Fibroblast of lung (primary cell): Measurements from ENCODE around the gene WDR93. TPM values are rescaled to one million over a fixed set of nuclear protein-coding genes. Genes with fewer than 3 reads are reported as not detected.

Experiments used
- DNase-seq, 2 donors: peaks; one replicate each; pipeline versions ENCODE4 v3.0.0 to v3.0.0-alpha.2; 2010; ENCODE audit warnings: low read depth in 2 of 2
- H2AFZ ChIP-seq: 2 replicates; pipeline ENCODE4 v1.5.1; 2012; ENCODE audit warnings: low read length, control low read depth, inconsistent platforms
- H3K27ac ChIP-seq: 2 replicates; pipeline ENCODE4 v1.5.1; 2011; ENCODE audit warnings: low read length, control low read depth; ENCODE audit not compliant: insufficient read depth
- H3K27me3 ChIP-seq: 2 replicates; pipeline ENCODE4 v1.5.1; 2011; ENCODE audit warnings: mild to moderate bottlenecking, low read length; ENCODE audit not compliant: control insufficient read depth, insufficient read depth
- H3K36me3 ChIP-seq: 2 replicates; pipeline ENCODE4 v1.5.1; 2011; ENCODE audit warnings: low read length; ENCODE audit not compliant: control insufficient read depth, insufficient read depth
- H3K4me1 ChIP-seq: 2 replicates; pipeline ENCODE4 v1.5.1; 2011; ENCODE audit warnings: low read length; ENCODE audit not compliant: control insufficient read depth, insufficient read depth; ENCODE audit errors: extremely low read depth
- H3K4me2 ChIP-seq: 2 replicates; pipeline ENCODE4 v1.5.1; 2011; ENCODE audit warnings: low read length, control low read depth; ENCODE audit not compliant: insufficient read depth; ENCODE audit errors: extremely low read depth
- H3K4me3 ChIP-seq, 4 experiments: fragments of 200-600 bp in 1 of 4; sonication (generic) in 1 of 4; replicated peaks in 1 of 4; 2 replicates each; pipeline ENCODE4 v1.5.1; 2011 to 2016; ENCODE audit warnings: low read length in 4 of 4, low read depth in 3 of 4, mild to moderate bottlenecking in 3 of 4, control low read depth in 2 of 4, inconsistent platforms in 1 of 4, mixed read lengths in 1 of 4; ENCODE audit not compliant: insufficient read depth in 1 of 4; ENCODE audit errors: control extremely low read depth in 1 of 4
- H3K79me2 ChIP-seq: 2 replicates; pipeline ENCODE4 v1.5.1; 2012; ENCODE audit warnings: mild to moderate bottlenecking, low read length, inconsistent platforms; ENCODE audit not compliant: control insufficient read depth, insufficient read depth
- H3K9ac ChIP-seq: 2 replicates; pipeline ENCODE4 v1.5.1; 2011; ENCODE audit warnings: mild to moderate bottlenecking, low read length, control low read depth; ENCODE audit not compliant: insufficient read depth
- H3K9me3 ChIP-seq: 2 replicates; pipeline ENCODE4 v1.5.1; 2012; ENCODE audit warnings: low read depth, low read length; ENCODE audit not compliant: control insufficient read depth, insufficient read depth
- H4K20me1 ChIP-seq: 2 replicates; pipeline ENCODE4 v1.5.1; 2011; ENCODE audit warnings: low read length; ENCODE audit not compliant: control insufficient read depth, insufficient read depth; ENCODE audit errors: extremely low read depth
- EZH2 ChIP-seq: IDR thresholded peaks from 2 replicates; pipeline ENCODE4 v1.5.1; 2012; ENCODE audit warnings: low read length, control low read depth, mild to moderate bottlenecking; ENCODE audit errors: missing control alignments
- polyA plus RNA-seq, 2 donors: library from polyadenylated mRNA; depleted of rRNA in 1 of 2; stranded (reverse) in 1 of 2; unstranded in 1 of 2; fragments of >200 nt; gene quantifications; 2 replicates each; pipeline ENCODE4 v1.2.1, GENCODE V29; 2011 to 2012; ENCODE audit warnings: missing spikeins in 1 of 2
- total RNA-seq: library from RNA; depleted of rRNA; stranded (reverse); fragments of >200 nt; gene quantifications from 2 replicates; pipeline ENCODE4 v1.2.1, GENCODE V29; 2014
- TF ChIP-seq, protein P1 (sequence below), 2 donors: IDR thresholded peaks in 1 of 2; conservative IDR thresholded peaks in 1 of 2; 1 replicate in 1 of 2; 2 replicates in 1 of 2; pipeline ENCODE4 v1.5.1; 2011 to 2012; ENCODE audit warnings: low read length in 2 of 2, control low read depth in 1 of 2, inconsistent platforms in 1 of 2, low read depth in 1 of 2, mild to moderate bottlenecking in 1 of 2

Gene WDR93
- total and polyA plus RNA-seq, 2 donors (not counting 1 experiment from before 2014, with no cell fraction given) = 0.14 to 0.17 TPM

DNA sequence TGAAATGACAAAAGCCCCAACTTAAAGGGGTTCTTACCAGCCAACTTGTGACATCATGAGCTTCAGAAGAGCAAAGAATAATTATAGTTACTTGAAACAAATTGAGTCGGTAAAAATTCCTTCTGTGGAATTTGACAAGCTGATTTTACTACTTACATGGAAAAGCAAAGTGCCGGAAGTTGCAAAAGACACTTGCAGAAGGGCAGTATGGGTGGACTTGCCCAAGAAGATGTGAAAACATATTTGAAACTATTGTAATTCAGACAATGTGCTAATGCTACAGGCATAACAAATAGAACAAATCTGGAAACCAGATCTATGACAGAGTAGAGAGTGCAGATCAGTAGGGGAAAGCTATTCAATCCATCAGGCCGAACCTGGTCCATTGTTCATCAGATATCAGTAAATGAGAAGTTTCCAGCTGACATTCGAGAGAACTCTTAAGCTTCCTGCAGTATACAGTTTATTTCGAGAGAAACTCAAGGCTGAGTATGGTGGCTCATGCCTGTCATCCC lies 32.9 kb upstream of the WDR93 start:
- Histone ChIP-seq H3K4me1 (peaks cover 12% of the 10 kb centered on the region), H3K36me3 (no peaks in the 10 kb centered on the region), H4K20me1 (no peaks in the 10 kb centered on the region), H3K9ac (no peak overlapping the region), H3K4me2 (no peak overlapping the region), H3K27ac (no peak overlapping the region), H2AFZ (no peak overlapping the region), H3K4me3 (no peak overlapping the region), H3K9me3 (no peaks in the 10 kb centered on the region), H3K27me3 (no peaks in the 10 kb centered on the region), H3K79me2 (peaks cover 8% of the 10 kb centered on the region)
- no peak for DNase-seq
- no peak for TF ChIP-seq EZH2
- TF ChIP-seq, protein P1, sequence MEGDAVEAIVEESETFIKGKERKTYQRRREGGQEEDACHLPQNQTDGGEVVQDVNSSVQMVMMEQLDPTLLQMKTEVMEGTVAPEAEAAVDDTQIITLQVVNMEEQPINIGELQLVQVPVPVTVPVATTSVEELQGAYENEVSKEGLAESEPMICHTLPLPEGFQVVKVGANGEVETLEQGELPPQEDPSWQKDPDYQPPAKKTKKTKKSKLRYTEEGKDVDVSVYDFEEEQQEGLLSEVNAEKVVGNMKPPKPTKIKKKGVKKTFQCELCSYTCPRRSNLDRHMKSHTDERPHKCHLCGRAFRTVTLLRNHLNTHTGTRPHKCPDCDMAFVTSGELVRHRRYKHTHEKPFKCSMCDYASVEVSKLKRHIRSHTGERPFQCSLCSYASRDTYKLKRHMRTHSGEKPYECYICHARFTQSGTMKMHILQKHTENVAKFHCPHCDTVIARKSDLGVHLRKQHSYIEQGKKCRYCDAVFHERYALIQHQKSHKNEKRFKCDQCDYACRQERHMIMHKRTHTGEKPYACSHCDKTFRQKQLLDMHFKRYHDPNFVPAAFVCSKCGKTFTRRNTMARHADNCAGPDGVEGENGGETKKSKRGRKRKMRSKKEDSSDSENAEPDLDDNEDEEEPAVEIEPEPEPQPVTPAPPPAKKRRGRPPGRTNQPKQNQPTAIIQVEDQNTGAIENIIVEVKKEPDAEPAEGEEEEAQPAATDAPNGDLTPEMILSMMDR (conservative IDR thresholded peaks at IDR 0.05 in 1 of 2, IDR thresholded peaks at IDR 0.05 in 1 of 2; ENCODE audit: low read depth in 1 of 2, low read length in 2 of 2) = no peak

GRCh38 chr15:89659295-89659694 lies 31.3 kb upstream of the WDR93 start:
- no peak overlapping the region for H2AFZ ChIP-seq

GRCh38 chr15:89660556-89660955 lies 30.1 kb upstream of the WDR93 start:
- Histone ChIP-seq H2AFZ (no peak overlapping the region), H3K27me3 (no peaks in the 10 kb centered on the region), H4K20me1 (no peaks in the 10 kb centered on the region), H3K36me3 (no peaks in the 10 kb centered on the region), H3K4me3 (no peak overlapping the region), H3K9me3 (no peaks in the 10 kb centered on the region), H3K79me2 (no peaks in the 10 kb centered on the region), H3K27ac (no peak overlapping the region), H3K9ac (no peak overlapping the region), H3K4me1 (peaks cover 14% of the 10 kb centered on the region), H3K4me2 (no peak overlapping the region)
- no peak for DNase-seq
- no peak for TF ChIP-seq EZH2
- TF ChIP-seq, protein P1 (conservative IDR thresholded peaks at IDR 0.05 in 1 of 2, IDR thresholded peaks at IDR 0.05 in 1 of 2; ENCODE audit: low read depth in 1 of 2, low read length in 2 of 2) = no peak

More at GRCh38 chr15:89659295-89659694, 31.3 kb upstream of the WDR93 start:
- Histone ChIP-seq H3K27ac (no peak overlapping the region), H3K9ac (no peak overlapping the region), H3K27me3 (no peaks in the 10 kb centered on the region), H4K20me1 (no peaks in the 10 kb centered on the region), H3K79me2 (peaks cover 3% of the 10 kb centered on the region), H3K4me1 (peaks cover 16% of the 10 kb centered on the region), H3K36me3 (no peaks in the 10 kb centered on the region), H3K4me2 (no peak overlapping the region), H3K9me3 (no peaks in the 10 kb centered on the region), H3K4me3 (no peak overlapping the region)
- DNase-seq = no peak
- TF ChIP-seq EZH2 = no peak
- TF ChIP-seq, protein P1 (conservative IDR thresholded peaks at IDR 0.05 in 1 of 2, IDR thresholded peaks at IDR 0.05 in 1 of 2; ENCODE audit: low read depth in 1 of 2, low read length in 2 of 2) = no peak
